Neural cell (in vitro differentiated cells): ENCODE results near the gene SMAD7. TPM values are rescaled to one million over a fixed set of nuclear protein-coding genes. Genes with fewer than 3 reads are reported as not detected.

ENCODE experiments used
- H2AFZ ChIP-seq: fragments of 200-600, 300-800 bp; sonication (generic), shearing (Covaris generic); 2 replicates; pipeline ENCODE4 v1.6.0; 2014; ENCODE audit warnings: low read depth, mild to moderate bottlenecking, antibody characterized with exemption, low read length, moderate library complexity
- H3F3A ChIP-seq: fragments of 200-600 bp; shearing (Covaris generic); 2 replicates; pipeline ENCODE4 v1.6.1; 2016; ENCODE audit warnings: mild to moderate bottlenecking, moderate library complexity, mixed read lengths, antibody characterized with exemption, low read length; ENCODE audit not compliant: insufficient read depth, poor library complexity, severe bottlenecking
- H3K27ac ChIP-seq: fragments of 200-600, 300-800 bp; sonication (generic), shearing (Covaris generic); 2 replicates; pipeline ENCODE4 v1.5.1; 2014; ENCODE audit warnings: mild to moderate bottlenecking, low read length, moderate library complexity
- H3K27me3 ChIP-seq: fragments of 300-800, 200-600 bp; sonication (generic), shearing (Covaris generic); 2 replicates; pipeline ENCODE4 v1.6.0; 2014; ENCODE audit warnings: mild to moderate bottlenecking, low read depth, low read length, moderate library complexity; ENCODE audit not compliant: insufficient read depth
- H3K36me3 ChIP-seq: fragments of 300-800, 200-600 bp; sonication (generic), shearing (Covaris generic); 2 replicates; pipeline ENCODE4 v1.5.1; 2014; ENCODE audit warnings: mild to moderate bottlenecking, antibody characterized with exemption, low read length, moderate library complexity; ENCODE audit not compliant: insufficient read depth
- H3K4me2 ChIP-seq: fragments of 300-800, 200-600 bp; sonication (generic), shearing (Covaris generic); 2 replicates; pipeline ENCODE4 v1.6.0; 2014; ENCODE audit warnings: mild to moderate bottlenecking, low read length
- H3K4me3 ChIP-seq: fragments of 300-800, 200-600 bp; sonication (generic), shearing (Covaris generic); 2 replicates; pipeline ENCODE4 v1.5.1; 2014; ENCODE audit warnings: mild to moderate bottlenecking, low read length, moderate library complexity
- H3K79me2 ChIP-seq: fragments of 200-600 bp; shearing (Covaris generic); replicated peaks from 2 replicates; pipeline ENCODE4 v1.6.0; 2014; ENCODE audit warnings: mild to moderate bottlenecking, low read length, moderate library complexity; ENCODE audit not compliant: insufficient read depth
- H3K9ac ChIP-seq: fragments of 300-800, 200-600 bp; sonication (generic), shearing (Covaris generic); 2 replicates; pipeline ENCODE4 v1.6.1; 2016; ENCODE audit warnings: mild to moderate bottlenecking, low read length, mixed read lengths
- H3K9me2 ChIP-seq: fragments of 200-600 bp; shearing (Covaris generic); 2 replicates; pipeline ENCODE4 v1.6.1; 2016; ENCODE audit warnings: mild to moderate bottlenecking, low read length, mixed read lengths; ENCODE audit not compliant: insufficient read depth
- H3K9me3 ChIP-seq: fragments of 200-600, 300-800 bp; sonication (generic), shearing (Covaris generic); 2 replicates; pipeline ENCODE4 v1.6.1; 2016; ENCODE audit warnings: mild to moderate bottlenecking, mixed run types, low read length, moderate library complexity, mixed read lengths
- H4K20me1 ChIP-seq: fragments of 200-600 bp; shearing (Covaris generic); 2 replicates; pipeline ENCODE4 v1.6.1; 2016; ENCODE audit warnings: mild to moderate bottlenecking, mixed run types; ENCODE audit not compliant: insufficient read depth
- CTCF ChIP-seq: fragments of 450-650 bp; IDR thresholded peaks from 2 replicates; pipeline ENCODE4 v1.5.1; 2014; ENCODE audit warnings: antibody characterized with exemption, mild to moderate bottlenecking, moderate library complexity; ENCODE audit not compliant: poor library complexity, severe bottlenecking
- EP300 ChIP-seq: fragments of 450-650 bp; conservative IDR thresholded peaks from 2 replicates; pipeline ENCODE4 v1.6.1; 2014; ENCODE audit warnings: antibody characterized with exemption, mild to moderate bottlenecking, moderate library complexity; ENCODE audit not compliant: poor library complexity, severe bottlenecking
- EZH2 ChIP-seq: fragments of 200-600, 300-800 bp; shearing (Covaris generic), sonication (generic); IDR thresholded peaks from 2 replicates; pipeline ENCODE4 v1.6.1; 2014; ENCODE audit warnings: antibody characterized with exemption, low read length, borderline replicate concordance, mild to moderate bottlenecking; ENCODE audit not compliant: insufficient read depth, poor library complexity, severe bottlenecking
- MXI1 ChIP-seq: fragments of 450-650 bp; conservative IDR thresholded peaks from 2 replicates; pipeline ENCODE4 v1.6.1; 2014; ENCODE audit warnings: antibody characterized with exemption, mild to moderate bottlenecking; ENCODE audit not compliant: poor library complexity, severe bottlenecking
- POLR2AphosphoS5 ChIP-seq: IDR thresholded peaks from 2 replicates; pipeline ENCODE4 v1.6.1; 2012
- RAD21 ChIP-seq: fragments of 450-650 bp; conservative IDR thresholded peaks from 2 replicates; pipeline ENCODE4 v1.6.1; 2014; ENCODE audit warnings: antibody characterized with exemption, mild to moderate bottlenecking, moderate library complexity
- REST ChIP-seq: IDR thresholded peaks from 2 replicates; pipeline ENCODE4 v1.6.1; 2012; ENCODE audit warnings: borderline replicate concordance
- SMC3 ChIP-seq: fragments of 450-650 bp; conservative IDR thresholded peaks from 2 replicates; pipeline ENCODE4 v1.6.1; 2014; ENCODE audit warnings: antibody characterized with exemption, mild to moderate bottlenecking, moderate library complexity; ENCODE audit not compliant: poor library complexity
- TAF1 ChIP-seq: IDR thresholded peaks from 2 replicates; pipeline ENCODE4 v1.6.1; 2012; ENCODE audit warnings: low read depth
- polyA minus RNA-seq: library from RNA; depleted of rRNA, polyadenylated mRNA; stranded (reverse); fragments of >200 nt; gene quantifications from 2 replicates; pipeline ENCODE4 v1.2.3, GENCODE V29; 2014
- polyA plus RNA-seq: library from polyadenylated mRNA; depleted of rRNA; stranded (reverse); fragments of >200 nt; gene quantifications from 2 replicates; pipeline ENCODE4 v1.2.3, GENCODE V29; 2014

Gene SMAD7
- 2.5 and 3.8 TPM in 2 replicates for polyA plus RNA-seq
- 4.2 and 4.9 TPM in 2 replicates for polyA minus RNA-seq

GRCh38 chr18:48950536-48951447, at the start of gene SMAD7:
Gene SMAD7, minus strand, starts transcription at chr18:48950965. Its CDS starts 541 bp downstream, at chr18:48950424.
- H3K4me3 ChIP-seq: peak within 1 kb of the TSS; percentile 76
- peak within 1 kb of the TSS; percentile 84 for H3K4me2 ChIP-seq
- peaks cover 38% of the 10 kb centered on the region for H3K79me2 ChIP-seq
- peak within 1 kb of the TSS; percentile 64 for H3K9ac ChIP-seq
- H3K27me3 ChIP-seq: peaks cover 11% of the 10 kb centered on the region
- H3K36me3 ChIP-seq: no peaks in the 10 kb centered on the region
- peaks cover 4% of the 10 kb centered on the region for H3F3A ChIP-seq
- H3K9me3 ChIP-seq: no peaks in the 10 kb centered on the region
- TF ChIP-seq CTCF (no peak), REST (no peak), POLR2AphosphoS5 (no peak), SMC3 (no peak), RAD21 (no peak), EZH2 (no peak), EP300 (no peak), TAF1 (no peak), MXI1 (no peak)
- peak within 1 kb of the TSS; percentile 47 for H3K27ac ChIP-seq
- no peaks in the 10 kb centered on the region for H3K9me2 ChIP-seq
- no peak within 1 kb of the TSS for H2AFZ ChIP-seq
- H4K20me1 ChIP-seq: no peaks in the 10 kb centered on the region

GRCh38 chr18:48999569-48999968, 48.8 kb upstream of the SMAD7 start:
- Histone ChIP-seq H3K9ac (no peak overlapping the region), H3K4me2 (no peak overlapping the region)
- TF ChIP-seq EP300 (no peak), EZH2 (no peak), CTCF (no peak), RAD21 (no peak), POLR2AphosphoS5 (no peak), REST (no peak), MXI1 (no peak), SMC3 (no peak), TAF1 (no peak)

More at GRCh38 chr18:48999569-48999968, 48.8 kb upstream of the SMAD7 start:
- Histone ChIP-seq H3K27ac (no peak overlapping the region), H3K79me2 (no peaks in the 10 kb centered on the region), H3K27me3 (no peaks in the 10 kb centered on the region), H2AFZ (no peak overlapping the region), H3K36me3 (no peaks in the 10 kb centered on the region), H3F3A (no peaks in the 10 kb centered on the region), H4K20me1 (no peaks in the 10 kb centered on the region), H3K9me3 (no peaks in the 10 kb centered on the region), H3K9me2 (no peaks in the 10 kb centered on the region), H3K4me3 (no peak overlapping the region)
